IMR-90 (cell line): ENCODE measurements around the gene ENOX1. TPM values are rescaled to one million over a fixed set of nuclear protein-coding genes. Genes with fewer than 3 reads are reported as not detected.

Experiments
- ATAC-seq: fragments of 200-7000 bp; cut with Tn5 transposase; 2 replicates; pipeline ENCODE4 v1.9.1; 2020; ENCODE audit warnings: low read depth, mild to moderate bottlenecking, moderate library complexity
- BruUV-seq: library from RNA; stranded (reverse); fragments of 400-500 nt; replicated peaks from 2 replicates; lab custom pipeline; 2021; lab: Mats Ljungman, UMichigan
- CTCF ChIA-PET: fragments of 300-600 bp; formaldehyde crosslinking; extraction: SDS; loops from one replicate; lab custom pipeline; 2021; ENCODE audit warnings: antibody characterized with exemption; lab: Yijun Ruan, JAX
- POLR2A ChIA-PET: fragments of 300-600 bp; sonication (Branson Sonifier 250); formaldehyde crosslinking; loops from one replicate; lab custom pipeline; 2022; ENCODE audit warnings: antibody characterized with exemption; ENCODE audit not compliant: unreplicated experiment; lab: Charles Lee
- DNase-seq: peaks from one replicate; pipeline ENCODE4 v3.0.0; 2013
- H2AFZ ChIP-seq: replicated peaks from 2 replicates; pipeline ENCODE3; 2013; ENCODE audit warnings: low read length, mild to moderate bottlenecking; ENCODE audit not compliant: poor library complexity
- H2AK5ac ChIP-seq: 2 replicates; pipeline ENCODE4 v1.6.1; 2013; ENCODE audit warnings: low read depth, low read length, inconsistent platforms
- H2AK9ac ChIP-seq: replicated peaks from 2 replicates; pipeline ENCODE3; 2013; ENCODE audit warnings: mild to moderate bottlenecking, low read depth, low read length, moderate library complexity; ENCODE audit not compliant: poor library complexity
- H2BK120ac ChIP-seq: 2 replicates; pipeline ENCODE4 v1.6.1; 2013; ENCODE audit warnings: low read depth, low read length, inconsistent platforms
- H2BK15ac ChIP-seq: 3 replicates; pipeline ENCODE4 v1.6.1; 2013; ENCODE audit warnings: low read depth, low read length, inconsistent platforms
- H2BK20ac ChIP-seq: 2 replicates; pipeline ENCODE4 v1.6.1; 2013; ENCODE audit warnings: low read depth, mild to moderate bottlenecking, inconsistent platforms, low read length, moderate library complexity
- H2BK5ac ChIP-seq: 2 replicates; pipeline ENCODE4 v1.6.1; 2013; ENCODE audit warnings: mild to moderate bottlenecking, low read depth, low read length, inconsistent platforms; ENCODE audit not compliant: poor library complexity, severe bottlenecking
- H3K14ac ChIP-seq: replicated peaks from 2 replicates; pipeline ENCODE4 v1.6.1; 2013; ENCODE audit warnings: low read depth, low read length, inconsistent platforms
- H3K18ac ChIP-seq: 2 replicates; pipeline ENCODE4 v1.6.1; 2013; ENCODE audit warnings: low read depth, low read length, control low read depth
- H3K23ac ChIP-seq: 2 replicates; pipeline ENCODE4 v1.6.1; 2013; ENCODE audit warnings: low read depth, low read length, inconsistent platforms
- H3K27ac ChIP-seq: 2 replicates; pipeline ENCODE4 v1.5.1; 2013; ENCODE audit warnings: mild to moderate bottlenecking, control low read depth, low read length; ENCODE audit not compliant: insufficient read depth
- H3K27me3 ChIP-seq: 2 replicates; pipeline ENCODE4 v1.6.1; 2013; ENCODE audit warnings: low read length; ENCODE audit not compliant: control insufficient read depth, insufficient read depth
- H3K36me3 ChIP-seq: 2 replicates; pipeline ENCODE4 v1.6.1; 2013; ENCODE audit warnings: low read length, mixed read lengths; ENCODE audit not compliant: control insufficient read depth, insufficient read depth
- H3K4ac ChIP-seq: 2 replicates; pipeline ENCODE4 v1.6.1; 2013; ENCODE audit warnings: low read depth, low read length, inconsistent platforms
- H3K4me1 ChIP-seq: 2 replicates; pipeline ENCODE4 v1.6.1; 2013; ENCODE audit warnings: low read length, mixed read lengths; ENCODE audit not compliant: control insufficient read depth, insufficient read depth
- H3K4me2 ChIP-seq: 2 replicates; pipeline ENCODE4 v1.6.1; 2013; ENCODE audit warnings: low read depth, mild to moderate bottlenecking, control low read depth, low read length, moderate library complexity
- H3K4me3 ChIP-seq: 2 replicates; pipeline ENCODE4 v1.5.1; 2013; ENCODE audit warnings: low read depth, mild to moderate bottlenecking, control low read depth, low read length, moderate library complexity; ENCODE audit not compliant: insufficient read depth
- H3K56ac ChIP-seq: 2 replicates; pipeline ENCODE4 v1.6.1; 2013; ENCODE audit warnings: low read length, inconsistent platforms; ENCODE audit not compliant: insufficient read depth; ENCODE audit errors: extremely low read depth
- H3K79me1 ChIP-seq, 2 experiments: 2 replicates each; pipeline ENCODE4 v1.6.1; 2013; ENCODE audit warnings: low read length in 2 of 2, inconsistent platforms in 1 of 2, low read depth in 1 of 2
- H3K9ac ChIP-seq: 2 replicates; pipeline ENCODE4 v1.6.1; 2013; ENCODE audit warnings: low read depth, low read length, control low read depth
- H3K9me1 ChIP-seq: 2 replicates; pipeline ENCODE4 v1.6.1; 2013; ENCODE audit warnings: low read length, inconsistent platforms; ENCODE audit not compliant: insufficient read depth
- H3K9me3 ChIP-seq: 2 replicates; pipeline ENCODE4 v1.6.1; 2013; ENCODE audit warnings: low read length; ENCODE audit not compliant: control insufficient read depth, insufficient read depth
- H4K20me1 ChIP-seq: 2 replicates; pipeline ENCODE4 v1.6.1; 2013; ENCODE audit warnings: low read length, inconsistent platforms; ENCODE audit not compliant: insufficient read depth
- H4K5ac ChIP-seq: 2 replicates; pipeline ENCODE4 v1.6.1; 2013; ENCODE audit warnings: mild to moderate bottlenecking, low read depth, low read length, control low read depth
- H4K8ac ChIP-seq, 2 experiments: 2 replicates each; pipeline ENCODE4 v1.6.1; 2013; ENCODE audit warnings: low read depth in 2 of 2, low read length in 2 of 2, control low read depth in 1 of 2, inconsistent platforms in 1 of 2
- H4K91ac ChIP-seq: 2 replicates; pipeline ENCODE4 v1.6.1; 2013; ENCODE audit warnings: low read depth, low read length, inconsistent platforms; ENCODE audit not compliant: insufficient read depth
- BHLHE40 ChIP-seq: fragments of 150-350 bp; IDR thresholded peaks from 2 replicates; pipeline ENCODE4 v1.6.1; 2016; ENCODE audit warnings: mild to moderate bottlenecking, low read depth, low read length
- CEBPB ChIP-seq: IDR thresholded peaks from 2 replicates; pipeline ENCODE4 v1.6.1; 2012; ENCODE audit warnings: low read depth, low read length, improper control_type of control experiment
- CHD1 ChIP-seq: IDR thresholded peaks from 2 replicates; pipeline ENCODE4 v1.6.1; 2012; ENCODE audit warnings: low read depth, low read length, improper control_type of control experiment
- FOS ChIP-seq: fragments of 150-350 bp; IDR thresholded peaks from 2 replicates; pipeline ENCODE4 v1.6.1; 2016; ENCODE audit warnings: low read depth, low read length
- MAFK ChIP-seq: IDR thresholded peaks from 2 replicates; pipeline ENCODE4 v1.6.1; 2012; ENCODE audit warnings: low read depth, low read length, improper control_type of control experiment
- MAZ ChIP-seq: IDR thresholded peaks from 2 replicates; pipeline ENCODE4 v1.6.1; 2012; ENCODE audit warnings: low read depth, mild to moderate bottlenecking, low read length, improper control_type of control experiment, moderate library complexity, borderline replicate concordance
- MXI1 ChIP-seq: IDR thresholded peaks from 2 replicates; pipeline ENCODE4 v1.6.1; 2012; ENCODE audit warnings: low read depth, mild to moderate bottlenecking, low read length, moderate library complexity, borderline replicate concordance
- NFE2L2 ChIP-seq: fragments of 150-350 bp; IDR thresholded peaks from 2 replicates; pipeline ENCODE4 v1.6.1; 2016; ENCODE audit warnings: low read depth, mild to moderate bottlenecking, low read length
- POLR2A ChIP-seq: IDR thresholded peaks from 2 replicates; pipeline ENCODE4 v1.6.1; 2012; ENCODE audit warnings: mild to moderate bottlenecking, low read depth, low read length
- RAD21 ChIP-seq: IDR thresholded peaks from 2 replicates; pipeline ENCODE4 v1.6.1; 2012; ENCODE audit warnings: low read length, improper control_type of control experiment
- RCOR1 ChIP-seq: IDR thresholded peaks from 2 replicates; pipeline ENCODE4 v1.6.1; 2012; ENCODE audit warnings: mild to moderate bottlenecking, low read length, improper control_type of control experiment; ENCODE audit not compliant: insufficient replicate concordance
- RFX5 ChIP-seq: IDR thresholded peaks from 2 replicates; pipeline ENCODE4 v1.8.0; 2012; ENCODE audit warnings: low read depth, mild to moderate bottlenecking, low read length, moderate library complexity
- SMC3 ChIP-seq: fragments of 150-350 bp; IDR thresholded peaks from 2 replicates; pipeline ENCODE4 v1.6.1; 2016; ENCODE audit warnings: low read depth, mild to moderate bottlenecking, antibody characterized with exemption, low read length, moderate library complexity
- WGBS, 2 experiments: methylation state at CpG; one replicate each; pipeline versions ENCODE4 v1.1.5 to v1.1.7; 2013; ENCODE audit warnings: missing lambda C conversion rate in 2 of 2; ENCODE audit not compliant: insufficient read length in 1 of 2; ENCODE audit errors: extremely low coverage in 2 of 2; 5-methylcytosine and 5-hydroxymethylcytosine counted together
- dilution Hi-C: fragments of 300-500 bp; cut with HindIII; formaldehyde crosslinking; loops from one replicate; pipeline ENCODE4 v1.14.3; 2018; ENCODE audit warnings: low sequenced_read_pairs; ENCODE audit not compliant: unreplicated experiment
- in situ Hi-C: fragments of 300-500 bp; cut with MboI; formaldehyde crosslinking; loops from 3 replicates; pipeline ENCODE4 v1.14.3; 2019; ENCODE audit warnings: low sequenced_read_pairs, inconsistent platforms, mixed read lengths
- intact Hi-C: fragments of 100-400 bp; cut with micrococcal nuclease; formaldehyde crosslinking; loops from 2 replicates; pipeline ENCODE4 v1.10.0; 2022
- polyA plus RNA-seq, 3 experiments: library from polyadenylated mRNA; depleted of rRNA; stranded (reverse); fragments of >200 nt; gene quantifications; 2 replicates each; pipeline ENCODE4 v1.2.3, GENCODE V29; 2012; ENCODE audit warnings: low replicate concordance in 1 of 3
- total RNA-seq: library from RNA; depleted of rRNA; stranded (reverse); fragments of >200 nt; gene quantifications from 2 replicates; pipeline ENCODE4 v1.2.3, GENCODE V29; 2012
- TF ChIP-seq, protein P1 (sequence below): conservative IDR thresholded peaks from 2 replicates; pipeline ENCODE4 v1.5.1; 2012; ENCODE audit warnings: mild to moderate bottlenecking, low read depth, low read length, improper control_type of control experiment
- TF ChIP-seq, protein P2 (sequence below): fragments of 150-350 bp; IDR thresholded peaks from 2 replicates; pipeline ENCODE4 v1.6.1; 2017; ENCODE audit warnings: mild to moderate bottlenecking, antibody characterized with exemption, low read length, low read depth
- TF ChIP-seq, protein P3 (sequence below): fragments of 150-350 bp; IDR thresholded peaks from 2 replicates; pipeline ENCODE4 v1.6.1; 2016; ENCODE audit warnings: low read depth, mild to moderate bottlenecking, low read length, moderate library complexity, borderline replicate concordance

ENOX1 gene
- total and polyA plus RNA-seq, 2 of the 4 experiments (the other 2 are of a cell fraction): 0.99 to 1.3 TPM

DNA sequence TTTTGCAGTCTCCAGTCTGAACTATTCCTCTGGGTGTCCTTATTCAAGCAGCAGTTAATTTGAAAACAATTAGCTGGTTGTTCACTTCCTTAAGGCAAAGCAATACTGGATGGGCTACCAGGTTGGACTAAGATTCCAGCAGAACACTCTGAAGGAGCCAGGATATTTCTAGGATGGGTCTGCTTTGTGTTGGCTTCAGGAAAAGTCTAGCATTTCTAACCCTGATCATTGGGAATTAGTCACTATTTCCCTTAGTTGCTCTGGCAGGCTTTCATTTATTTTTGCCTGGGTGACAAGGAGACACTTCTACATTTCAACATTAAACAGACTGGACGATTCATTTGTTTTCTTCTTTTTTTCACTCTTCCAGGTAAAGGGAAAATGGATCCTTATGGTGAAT lies 228.4 kb downstream of the ENOX1 start:
- no peaks in the 10 kb centered on the region for H3K36me3 ChIP-seq
- H4K8ac ChIP-seq: no peak overlapping the region
- TF ChIP-seq BHLHE40 (no peak), RAD21 (no peak), CEBPB (no peak), FOS (no peak), POLR2A (no peak), MXI1 (no peak), NFE2L2 (no peak), RFX5 (no peak), RCOR1 (no peak), SMC3 (no peak), MAZ (no peak), CHD1 (no peak), MAFK (no peak)
- TF ChIP-seq, protein P1, sequence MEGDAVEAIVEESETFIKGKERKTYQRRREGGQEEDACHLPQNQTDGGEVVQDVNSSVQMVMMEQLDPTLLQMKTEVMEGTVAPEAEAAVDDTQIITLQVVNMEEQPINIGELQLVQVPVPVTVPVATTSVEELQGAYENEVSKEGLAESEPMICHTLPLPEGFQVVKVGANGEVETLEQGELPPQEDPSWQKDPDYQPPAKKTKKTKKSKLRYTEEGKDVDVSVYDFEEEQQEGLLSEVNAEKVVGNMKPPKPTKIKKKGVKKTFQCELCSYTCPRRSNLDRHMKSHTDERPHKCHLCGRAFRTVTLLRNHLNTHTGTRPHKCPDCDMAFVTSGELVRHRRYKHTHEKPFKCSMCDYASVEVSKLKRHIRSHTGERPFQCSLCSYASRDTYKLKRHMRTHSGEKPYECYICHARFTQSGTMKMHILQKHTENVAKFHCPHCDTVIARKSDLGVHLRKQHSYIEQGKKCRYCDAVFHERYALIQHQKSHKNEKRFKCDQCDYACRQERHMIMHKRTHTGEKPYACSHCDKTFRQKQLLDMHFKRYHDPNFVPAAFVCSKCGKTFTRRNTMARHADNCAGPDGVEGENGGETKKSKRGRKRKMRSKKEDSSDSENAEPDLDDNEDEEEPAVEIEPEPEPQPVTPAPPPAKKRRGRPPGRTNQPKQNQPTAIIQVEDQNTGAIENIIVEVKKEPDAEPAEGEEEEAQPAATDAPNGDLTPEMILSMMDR: no peak
- TF ChIP-seq, protein P2, sequence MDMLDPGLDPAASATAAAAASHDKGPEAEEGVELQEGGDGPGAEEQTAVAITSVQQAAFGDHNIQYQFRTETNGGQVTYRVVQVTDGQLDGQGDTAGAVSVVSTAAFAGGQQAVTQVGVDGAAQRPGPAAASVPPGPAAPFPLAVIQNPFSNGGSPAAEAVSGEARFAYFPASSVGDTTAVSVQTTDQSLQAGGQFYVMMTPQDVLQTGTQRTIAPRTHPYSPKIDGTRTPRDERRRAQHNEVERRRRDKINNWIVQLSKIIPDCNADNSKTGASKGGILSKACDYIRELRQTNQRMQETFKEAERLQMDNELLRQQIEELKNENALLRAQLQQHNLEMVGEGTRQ: no peak
- TF ChIP-seq, protein P3, sequence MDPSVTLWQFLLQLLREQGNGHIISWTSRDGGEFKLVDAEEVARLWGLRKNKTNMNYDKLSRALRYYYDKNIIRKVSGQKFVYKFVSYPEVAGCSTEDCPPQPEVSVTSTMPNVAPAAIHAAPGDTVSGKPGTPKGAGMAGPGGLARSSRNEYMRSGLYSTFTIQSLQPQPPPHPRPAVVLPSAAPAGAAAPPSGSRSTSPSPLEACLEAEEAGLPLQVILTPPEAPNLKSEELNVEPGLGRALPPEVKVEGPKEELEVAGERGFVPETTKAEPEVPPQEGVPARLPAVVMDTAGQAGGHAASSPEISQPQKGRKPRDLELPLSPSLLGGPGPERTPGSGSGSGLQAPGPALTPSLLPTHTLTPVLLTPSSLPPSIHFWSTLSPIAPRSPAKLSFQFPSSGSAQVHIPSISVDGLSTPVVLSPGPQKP: no peak
- H2BK20ac ChIP-seq: no peak overlapping the region
- H3K27me3 ChIP-seq: no peaks in the 10 kb centered on the region; the same call in 1 of the 2 replicates
- no peak overlapping the region for H2BK5ac ChIP-seq
- no peak overlapping the region for H2AFZ ChIP-seq
- no peak overlapping the region for H3K56ac ChIP-seq
- H4K91ac ChIP-seq: no peak overlapping the region
- H2AK9ac ChIP-seq: no peak overlapping the region
- ATAC-seq (no peak), DNase-seq (no peak)
- no peak overlapping the region for H3K4me2 ChIP-seq
- H4K5ac ChIP-seq: no peak overlapping the region
- intact Hi-C loops: no loop called here
- no peak overlapping the region for H2AK5ac ChIP-seq
- H3K4me3 ChIP-seq: no peak overlapping the region
- WGBS, 2 experiments: no CpG with 5 or more reads among the region's 1 CpG
- no peak overlapping the region for H2BK15ac ChIP-seq
- no peaks in the 10 kb centered on the region for H3K9me3 ChIP-seq
- no peaks in the 10 kb centered on the region for H3K79me1 ChIP-seq
- no peaks in the 10 kb centered on the region for H3K4me1 ChIP-seq
- H4K20me1 ChIP-seq: no peaks in the 10 kb centered on the region
- in situ Hi-C loops: no loop called here
- no peak overlapping the region for H2BK120ac ChIP-seq
- no peak overlapping the region for H3K23ac ChIP-seq
- no peaks in the 10 kb centered on the region for H3K9me1 ChIP-seq
- dilution Hi-C loops: no loop called here
- no peak overlapping the region for H3K18ac ChIP-seq
- no peak overlapping the region for H3K4ac ChIP-seq
- H3K14ac ChIP-seq: no peak overlapping the region
- no TSS peak for BruUV-seq
- ChIA-PET POLR2A (no interaction called here), CTCF (interaction anchor here (0.5 to 1.4 kb wide), 2 partner anchors 57 to 64 kb away, joined by 3 to 4 read pairs; no protein-coding TSS in a partner anchor)
- H3K9ac ChIP-seq: no peak overlapping the region
- no peak overlapping the region for H3K27ac ChIP-seq
